Uterus (tissue), 4 donors: ENCODE measurements around the gene MBD5. TPM values are rescaled to one million over a fixed set of nuclear protein-coding genes. Genes with fewer than 3 reads are reported as not detected.

Experiments
- DNase-seq, 2 donors: peaks; one replicate each; pipeline ENCODE4 v3.0.0-alpha.2; 2019 to 2020
- H3K27ac ChIP-seq, 2 donors: fragments of 200-600 bp; sonication (generic); 1 replicate in 1 of 2; 2 replicates in 1 of 2; pipeline ENCODE4 v1.5.1; 2016 to 2018
- H3K27me3 ChIP-seq, 2 donors: fragments of 200-600 bp; sonication (generic); one replicate each; pipeline ENCODE4 v1.5.1; 2018 to 2019; ENCODE audit warnings: control low read depth in 1 of 2
- H3K36me3 ChIP-seq, 2 donors: fragments of 200-600 bp; sonication (generic); one replicate each; pipeline ENCODE4 v1.5.1; 2019; ENCODE audit warnings: control low read depth in 1 of 2
- H3K4me1 ChIP-seq, 2 donors: fragments of 200-600 bp; sonication (generic); one replicate each; pipeline ENCODE4 v1.5.1; 2018 to 2019; ENCODE audit warnings: control low read depth in 1 of 2
- H3K4me3 ChIP-seq, 2 donors: fragments of 200-600 bp; sonication (generic); 1 replicate in 1 of 2; 2 replicates in 1 of 2; pipeline ENCODE4 v1.5.1; 2018 to 2019; ENCODE audit warnings: mild to moderate bottlenecking in 1 of 2
- H3K9me3 ChIP-seq, 2 donors: fragments of 200-600 bp; sonication (generic); one replicate each; pipeline ENCODE4 v1.5.1; 2019; ENCODE audit warnings: control low read depth in 1 of 2
- POLR2A ChIP-seq, 2 donors: fragments of 450-650 bp; IDR thresholded peaks; one replicate each; pipeline ENCODE4 v1.6.1; 2016; ENCODE audit warnings: antibody characterized with exemption in 2 of 2, mild to moderate bottlenecking in 1 of 2, moderate library complexity in 1 of 2
- intact Hi-C: fragments of 100-400 bp; cut with DNase I; formaldehyde crosslinking; loops from one replicate; pipeline ENCODE4 v1.15.1; 2023; ENCODE audit warnings: low total_unique reads
- small RNA-seq: library from RNA; depleted of rRNA; stranded (forward); fragments of <200 nt; gene quantifications from one replicate; pipeline ENCODE3, GENCODE V24; 2016
- total RNA-seq, 4 donors: library from RNA; depleted of rRNA in 3 of 4; stranded (reverse); fragments of >200 nt in 3 of 4; gene quantifications; one replicate each; pipeline versions ENCODE4 v1.1.0 to v1.2.4, GENCODE V29; 2014 to 2023
- TF ChIP-seq, protein P1 (sequence below), 4 experiments: fragments of 200-600 bp in 2 of 4; fragments of 450-650 bp in 2 of 4; sonication (generic) in 2 of 4; IDR thresholded peaks; one replicate each; pipeline ENCODE4 v1.5.1; 2016 to 2019; ENCODE audit warnings: antibody characterized with exemption in 4 of 4, mild to moderate bottlenecking in 2 of 4, moderate library complexity in 1 of 4
- donor health status: DM: yes; HTN: yes; CAD: no.

Gene MBD5
- total RNA-seq, 4 donors from 2014 or later: 17.4 to 77.9 (median 51.5) TPM

DNA sequence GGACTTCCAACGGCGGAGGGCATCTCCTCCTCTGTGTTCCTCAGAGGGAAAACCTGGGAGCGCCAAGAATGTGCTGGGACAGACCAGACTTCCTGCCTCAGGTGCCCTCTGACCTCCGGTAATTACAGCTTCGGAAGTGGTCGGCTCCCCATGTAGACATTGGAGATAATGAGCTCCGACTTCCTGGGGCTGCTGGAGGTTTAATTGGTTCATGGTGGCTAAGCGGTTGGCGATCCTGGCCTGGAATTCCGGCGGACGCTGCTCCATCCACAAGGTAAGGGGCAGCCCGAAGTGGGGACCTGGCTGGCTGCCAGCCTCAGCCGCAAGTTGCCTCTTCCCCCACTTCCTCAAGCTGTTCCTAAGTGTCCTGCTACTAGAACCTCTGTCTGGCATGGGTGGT, 540.5 kb downstream of the MBD5 start:
- intact Hi-C loops: no loop called here

GRCh38 chr2:148565272-148565894, 544.5 kb downstream of the MBD5 start:
- Histone ChIP-seq H3K36me3 (no peaks in the 10 kb centered on the region), H3K27ac (no peak overlapping the region), H3K9me3 (no peaks in the 10 kb centered on the region), H3K4me3 (no peak overlapping the region), H3K27me3 (no peaks in the 10 kb centered on the region), H3K4me1 (no peaks in the 10 kb centered on the region)
- TF ChIP-seq, protein P1, sequence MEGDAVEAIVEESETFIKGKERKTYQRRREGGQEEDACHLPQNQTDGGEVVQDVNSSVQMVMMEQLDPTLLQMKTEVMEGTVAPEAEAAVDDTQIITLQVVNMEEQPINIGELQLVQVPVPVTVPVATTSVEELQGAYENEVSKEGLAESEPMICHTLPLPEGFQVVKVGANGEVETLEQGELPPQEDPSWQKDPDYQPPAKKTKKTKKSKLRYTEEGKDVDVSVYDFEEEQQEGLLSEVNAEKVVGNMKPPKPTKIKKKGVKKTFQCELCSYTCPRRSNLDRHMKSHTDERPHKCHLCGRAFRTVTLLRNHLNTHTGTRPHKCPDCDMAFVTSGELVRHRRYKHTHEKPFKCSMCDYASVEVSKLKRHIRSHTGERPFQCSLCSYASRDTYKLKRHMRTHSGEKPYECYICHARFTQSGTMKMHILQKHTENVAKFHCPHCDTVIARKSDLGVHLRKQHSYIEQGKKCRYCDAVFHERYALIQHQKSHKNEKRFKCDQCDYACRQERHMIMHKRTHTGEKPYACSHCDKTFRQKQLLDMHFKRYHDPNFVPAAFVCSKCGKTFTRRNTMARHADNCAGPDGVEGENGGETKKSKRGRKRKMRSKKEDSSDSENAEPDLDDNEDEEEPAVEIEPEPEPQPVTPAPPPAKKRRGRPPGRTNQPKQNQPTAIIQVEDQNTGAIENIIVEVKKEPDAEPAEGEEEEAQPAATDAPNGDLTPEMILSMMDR (IDR thresholded peaks at IDR 0.05): peak in 3 of 4 experiments; percentile 5 to 36 (median 21)
- no peak for TF ChIP-seq POLR2A (IDR thresholded peaks at IDR 0.05)
- no peak for DNase-seq
- intact Hi-C loops: no loop called here

More for the DNA sequence above, 540.5 kb downstream of the MBD5 start:
- H3K4me1 ChIP-seq: no peaks in the 10 kb centered on the region
- DNase-seq: no peak
- no peak overlapping the region for H3K27ac ChIP-seq
- no peaks in the 10 kb centered on the region for H3K9me3 ChIP-seq
- H3K4me3 ChIP-seq: no peak overlapping the region
- no peaks in the 10 kb centered on the region for H3K27me3 ChIP-seq
- TF ChIP-seq, protein P1 (IDR thresholded peaks at IDR 0.05): no peak
- TF ChIP-seq POLR2A (IDR thresholded peaks at IDR 0.05): no peak
- no peaks in the 10 kb centered on the region for H3K36me3 ChIP-seq

Small RNA genes lying within 50 kb of the gene (small RNA-seq; reads per million reads assigned to genes)
- gene RF00554: not detected

Other genes starting within 250 kb of the MBD5 start
- gene ACVR2A, start 176.1 kb upstream of the MBD5 start, total RNA-seq: 10 to 100 TPM; 35.0 to 67.5 (median 56.2) TPM
- 100 to 1,000 TPM in 1 of 4 donors, 10 to 100 TPM in 2, 1 to 10 TPM in 1; 5.4 to 146 (median 65.0) TPM for gene ORC4, start 354 bp upstream of the MBD5 start, total RNA-seq